Fibroblast of villous mesenchyme (primary cell): ENCODE results near the gene PRKAG1. TPM values are rescaled to one million over a fixed set of nuclear protein-coding genes. Genes with fewer than 3 reads are reported as not detected.
A peak's percentile ranks its signal among the peaks of the same experiment; 100 is the strongest.

Source experiments
- DNase-seq: peaks from one replicate; pipeline ENCODE4 v3.0.0-alpha.2; 2010; ENCODE audit warnings: low read depth
- H3K4me3 ChIP-seq: 2 replicates; pipeline ENCODE4 v1.5.1; 2011; ENCODE audit warnings: low read depth, mild to moderate bottlenecking, low read length
- total RNA-seq: library from RNA; depleted of rRNA; stranded (reverse); fragments of >200 nt; gene quantifications from 2 replicates; pipeline ENCODE4 v1.2.3, GENCODE V29; 2012
- TF ChIP-seq, protein P1 (sequence below): IDR thresholded peaks from 2 replicates; pipeline ENCODE4 v1.5.1; 2012; ENCODE audit warnings: low read depth, mild to moderate bottlenecking, low read length; ENCODE audit not compliant: insufficient read depth

Gene PRKAG1
- total RNA-seq, 1 donor, result 62.2 TPM

GRCh38 chr12:49014547-49014946 lies 4.0 kb downstream of the PRKAG1 start:
- H3K4me3 ChIP-seq, result no peak overlapping the region
- TF ChIP-seq, protein P1, sequence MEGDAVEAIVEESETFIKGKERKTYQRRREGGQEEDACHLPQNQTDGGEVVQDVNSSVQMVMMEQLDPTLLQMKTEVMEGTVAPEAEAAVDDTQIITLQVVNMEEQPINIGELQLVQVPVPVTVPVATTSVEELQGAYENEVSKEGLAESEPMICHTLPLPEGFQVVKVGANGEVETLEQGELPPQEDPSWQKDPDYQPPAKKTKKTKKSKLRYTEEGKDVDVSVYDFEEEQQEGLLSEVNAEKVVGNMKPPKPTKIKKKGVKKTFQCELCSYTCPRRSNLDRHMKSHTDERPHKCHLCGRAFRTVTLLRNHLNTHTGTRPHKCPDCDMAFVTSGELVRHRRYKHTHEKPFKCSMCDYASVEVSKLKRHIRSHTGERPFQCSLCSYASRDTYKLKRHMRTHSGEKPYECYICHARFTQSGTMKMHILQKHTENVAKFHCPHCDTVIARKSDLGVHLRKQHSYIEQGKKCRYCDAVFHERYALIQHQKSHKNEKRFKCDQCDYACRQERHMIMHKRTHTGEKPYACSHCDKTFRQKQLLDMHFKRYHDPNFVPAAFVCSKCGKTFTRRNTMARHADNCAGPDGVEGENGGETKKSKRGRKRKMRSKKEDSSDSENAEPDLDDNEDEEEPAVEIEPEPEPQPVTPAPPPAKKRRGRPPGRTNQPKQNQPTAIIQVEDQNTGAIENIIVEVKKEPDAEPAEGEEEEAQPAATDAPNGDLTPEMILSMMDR, result peak; percentile 44
- DNase-seq, result peak; percentile 46

DNA sequence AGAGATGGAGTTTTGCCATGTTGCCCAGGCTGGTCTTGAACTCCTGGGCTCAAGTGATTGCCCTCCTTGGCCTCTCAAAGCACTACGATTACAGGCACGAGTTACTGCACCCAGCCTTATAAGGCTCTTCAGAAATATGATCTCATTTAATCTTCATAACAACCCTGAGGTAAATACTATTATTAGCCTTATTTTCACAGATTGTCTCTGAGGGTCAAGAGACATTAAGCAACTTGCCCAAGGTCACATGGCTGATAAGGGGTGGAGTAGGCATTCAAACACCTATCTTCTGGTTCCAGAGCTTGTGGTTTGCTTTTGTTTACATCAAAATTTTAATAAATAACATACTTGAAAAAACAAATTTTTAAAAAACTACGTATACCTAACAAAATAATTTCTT lies 5.1 kb downstream of the PRKAG1 start:
- TF ChIP-seq, protein P1, result no peak
- DNase-seq, result no peak
- H3K4me3 ChIP-seq, result no peak overlapping the region

GRCh38 chr12:49012739-49013138 lies 5.8 kb downstream of the PRKAG1 start:
- TF ChIP-seq, protein P1, result no peak
- DNase-seq, result no peak
- H3K4me3 ChIP-seq, result no peak overlapping the region

DNA sequence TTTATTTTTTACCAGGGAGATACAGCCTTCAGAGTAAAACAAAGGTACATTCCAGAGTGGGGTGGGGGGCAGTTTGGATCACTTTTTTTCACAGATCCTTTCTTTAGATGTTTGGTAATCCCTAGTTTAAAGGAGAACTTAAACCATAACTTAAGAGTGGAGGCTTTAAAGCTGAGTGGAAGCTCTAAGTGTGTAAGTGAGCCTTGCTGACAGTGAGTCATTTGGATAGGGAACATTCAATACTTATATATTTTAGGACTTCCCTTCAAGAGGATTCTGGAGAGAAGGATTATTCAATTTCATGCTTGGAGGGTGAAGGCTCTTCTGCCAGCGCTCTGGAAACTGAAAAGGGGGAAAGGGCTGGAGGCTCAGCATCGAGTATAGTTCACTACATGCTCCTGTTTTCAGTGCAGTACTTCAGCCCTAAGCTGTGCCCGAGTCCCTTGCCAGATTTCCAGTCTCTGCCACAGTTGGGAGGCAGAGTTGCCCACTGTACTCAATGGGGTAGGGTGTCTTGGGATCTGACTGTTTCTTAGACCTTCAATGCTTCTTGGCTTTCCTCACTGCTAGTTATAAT lies 8.4 kb downstream of the PRKAG1 start:
- no peak overlapping the region for H3K4me3 ChIP-seq
- TF ChIP-seq, protein P1, result no peak
- DNase-seq, result no peak

DNA sequence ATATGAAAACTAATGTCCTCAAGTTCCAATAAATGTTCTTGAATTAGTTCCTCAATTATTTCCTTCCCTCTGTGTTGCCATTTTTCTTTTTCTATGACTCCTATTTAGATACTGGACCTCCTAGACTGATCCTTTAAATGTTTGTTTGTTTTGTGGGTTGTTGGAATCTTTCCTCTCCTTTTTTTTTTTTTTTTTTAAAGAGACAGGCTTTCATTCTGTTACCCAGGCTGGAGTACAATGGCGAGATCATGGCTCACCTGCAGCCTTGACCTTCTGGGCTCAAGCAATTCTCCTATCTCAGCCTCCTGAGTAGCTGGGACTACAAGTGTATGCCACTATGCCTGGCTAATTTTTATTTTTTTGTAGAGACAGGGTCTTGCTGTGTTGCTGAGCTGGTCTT lies 9.6 kb downstream of the PRKAG1 start:
- H3K4me3 ChIP-seq, result no peak overlapping the region
- DNase-seq, result no peak
- TF ChIP-seq, protein P1, result no peak

DNA sequence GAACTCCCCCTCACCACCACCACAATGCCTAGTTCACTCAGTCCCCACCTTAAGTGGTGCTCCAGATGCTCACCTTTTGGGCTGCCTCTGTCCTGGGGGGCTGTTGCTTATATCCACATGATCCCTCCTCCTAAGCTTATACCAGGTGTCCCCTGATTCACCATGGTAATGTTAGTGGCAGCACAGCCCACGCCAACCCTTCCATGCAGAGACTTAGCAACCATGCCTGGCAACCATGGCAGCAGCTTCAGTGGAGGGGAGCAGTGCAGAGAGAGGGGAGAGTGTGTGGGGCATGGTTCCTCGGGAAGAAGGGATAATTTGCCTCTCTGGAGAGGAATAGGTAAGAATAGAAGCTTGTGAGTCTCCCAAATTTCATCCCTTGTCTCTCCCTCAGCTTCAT lies 18.2 kb downstream of the PRKAG1 start:
- no peak for DNase-seq
- TF ChIP-seq, protein P1, result no peak
- no peak overlapping the region for H3K4me3 ChIP-seq
